CD4-positive, alpha-beta T cell treated with Interleukin-15 for 4 hours (primary cell): ENCODE measurements around the gene SMURF1.

Experiments used
- DNase-seq: peaks from one replicate; pipeline ENCODE4 v3.0.0-alpha.2; 2020; ENCODE audit warnings: low spot score

SMURF1 gene

DNA sequence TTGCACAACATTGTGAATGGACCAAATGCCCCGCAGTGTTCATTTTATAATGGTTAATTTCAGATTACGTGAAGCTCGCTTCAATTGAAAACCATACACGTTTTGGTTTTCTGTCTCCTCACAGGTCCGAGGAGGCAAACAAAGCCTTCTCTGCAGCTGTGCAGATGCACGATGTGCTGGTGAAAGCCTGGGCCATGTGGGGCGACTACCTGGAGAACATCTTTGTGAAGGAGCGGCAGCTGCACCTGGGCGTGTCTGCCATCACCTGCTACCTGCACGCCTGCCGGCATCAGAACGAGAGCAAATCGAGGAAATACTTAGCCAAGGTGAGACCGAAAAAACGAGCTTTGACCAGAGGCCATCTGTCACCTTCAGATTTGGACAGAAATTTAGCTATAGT is 155.3 kb downstream of the SMURF1 start:
- no peak for DNase-seq

DNA sequence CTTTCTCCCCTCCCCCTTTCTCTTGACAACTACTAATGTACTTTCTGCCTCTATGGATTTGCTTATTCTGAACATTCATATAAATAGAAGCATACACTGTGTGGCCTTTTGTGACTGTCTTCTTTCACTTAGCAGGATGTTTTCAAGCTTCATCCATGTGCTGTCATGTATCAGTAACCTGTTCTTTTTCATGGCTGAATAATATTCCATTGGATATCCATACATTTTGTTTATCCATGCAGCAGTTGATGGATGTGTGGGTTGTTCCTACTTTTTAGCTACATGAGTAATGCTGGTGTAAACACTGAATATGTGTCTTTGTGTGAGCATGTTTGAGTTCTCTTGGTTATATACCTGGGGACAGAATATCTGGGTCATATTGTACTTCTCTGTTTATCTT is 158.0 kb downstream of the SMURF1 start:
- DNase-seq, result no peak

DNA sequence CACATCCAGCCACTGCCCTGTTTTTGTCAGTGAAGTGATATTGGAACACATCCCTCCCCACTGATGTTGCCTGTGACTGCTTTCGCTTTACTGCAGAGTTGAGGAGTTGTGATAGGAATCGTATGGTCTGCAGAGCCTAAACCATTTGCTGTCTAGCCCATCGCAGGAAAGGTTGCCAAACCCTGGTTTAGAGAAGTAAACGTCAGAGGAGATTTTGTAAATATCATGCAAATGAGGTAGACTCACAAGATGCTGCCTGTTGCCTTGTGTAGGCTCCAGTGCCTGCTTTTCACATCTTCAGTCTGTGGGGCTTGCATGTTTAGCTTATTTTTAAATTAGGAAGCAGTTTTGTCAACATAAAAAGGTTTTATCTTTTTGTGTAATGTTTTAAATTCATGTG is 158.5 kb downstream of the SMURF1 start:
- no peak for DNase-seq

DNA sequence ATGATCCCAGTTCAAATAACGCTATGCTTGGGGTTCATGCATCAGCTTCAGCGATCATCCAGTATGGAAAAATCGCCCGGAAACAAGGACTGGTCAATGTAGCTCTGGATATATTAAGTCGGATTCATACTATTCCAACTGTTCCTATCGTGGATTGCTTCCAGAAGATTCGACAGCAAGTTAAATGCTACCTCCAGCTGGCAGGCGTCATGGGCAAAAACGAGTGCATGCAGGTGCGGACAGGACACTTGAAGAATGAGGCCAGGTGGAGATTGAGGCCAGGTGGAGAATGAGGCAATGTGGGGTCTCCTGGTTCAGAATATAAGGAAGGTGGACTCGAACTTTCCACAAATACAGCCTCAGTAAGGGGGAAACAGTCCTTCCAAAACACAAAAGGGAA is 159.8 kb downstream of the SMURF1 start:
- no peak for DNase-seq

DNA sequence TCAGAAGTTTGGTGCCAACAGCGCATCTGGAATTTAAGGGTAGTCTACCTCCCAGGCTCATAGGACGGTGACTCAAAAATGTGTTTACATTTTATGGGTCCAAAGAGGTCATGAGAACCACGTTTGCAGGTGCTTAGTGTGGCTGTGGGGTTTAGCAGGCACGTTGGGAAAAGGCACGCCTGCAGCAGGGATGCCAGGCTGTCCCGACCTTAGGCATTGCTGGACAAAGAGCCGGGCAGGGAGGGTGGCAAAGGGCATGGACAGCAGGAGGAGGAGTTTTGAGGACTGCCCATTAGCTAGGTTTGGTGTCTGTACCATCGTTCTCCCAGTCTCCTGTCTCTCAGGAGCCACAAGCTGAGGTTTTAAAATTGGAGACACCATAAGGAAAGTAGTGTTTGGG is 161.2 kb downstream of the SMURF1 start:
- DNase-seq, result no peak

DNA sequence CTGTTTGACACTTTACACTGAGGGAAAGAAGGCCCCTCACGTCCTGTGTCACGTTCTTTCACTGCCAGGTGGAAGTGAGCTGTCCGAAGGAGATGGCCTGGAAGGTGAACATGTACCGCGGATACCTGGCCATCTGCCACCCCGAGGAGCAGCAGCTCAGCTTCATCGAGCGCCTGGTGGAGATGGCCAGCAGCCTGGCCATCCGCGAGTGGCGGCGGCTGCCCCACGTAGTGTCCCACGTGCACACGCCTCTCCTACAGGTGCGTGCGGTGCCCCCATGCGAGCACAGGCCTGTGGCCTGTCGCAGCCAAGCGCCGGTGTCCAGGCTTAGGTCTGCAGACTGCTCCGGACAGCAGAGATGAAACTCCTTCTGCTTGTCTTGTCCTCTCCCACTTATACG is 162.2 kb downstream of the SMURF1 start:
- no peak for DNase-seq

DNA sequence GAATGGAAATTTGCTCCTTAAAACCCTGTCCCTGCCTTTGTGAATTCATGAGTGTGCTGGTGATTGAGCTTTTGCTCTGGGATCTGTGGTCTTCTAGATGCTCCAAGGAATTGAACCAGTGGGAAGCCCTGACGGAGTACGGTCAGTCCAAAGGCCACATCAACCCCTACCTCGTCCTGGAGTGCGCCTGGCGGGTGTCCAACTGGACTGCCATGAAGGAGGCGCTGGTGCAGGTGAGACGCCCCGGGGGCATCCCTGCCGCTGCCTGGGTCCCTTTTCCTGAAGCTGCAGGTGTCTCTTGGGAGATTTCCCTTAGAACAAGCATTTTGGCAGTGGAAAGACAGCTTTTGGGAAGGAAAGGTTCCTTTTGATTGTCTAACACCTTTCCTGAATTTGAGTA is 165.2 kb downstream of the SMURF1 start:
- no peak for DNase-seq
